Astrocyte (in vitro differentiated cells and primary cell): ENCODE measurements around the gene BMP8A. TPM values are rescaled to one million over a fixed set of nuclear protein-coding genes. Genes with fewer than 3 reads are reported as not detected.

Source experiments
- DNase-seq: peaks from one replicate; pipeline ENCODE4 v3.0.0-alpha.2; 2010; ENCODE audit warnings: low read depth
- FAIRE-seq: peaks from 2 replicates; lab custom pipeline; 2011; peaks lifted over from hg19 to GRCh38; lab: Jason Lieb, UNC
- H2AFZ ChIP-seq: 2 replicates; pipeline ENCODE4 v1.6.0; 2012; ENCODE audit warnings: low read depth, low read length, inconsistent platforms
- H3K27ac ChIP-seq: 2 replicates; pipeline ENCODE4 v1.5.1; 2011; ENCODE audit warnings: low read depth, low read length, inconsistent platforms
- H3K27me3 ChIP-seq: 2 replicates; pipeline ENCODE4 v1.6.0; 2011; ENCODE audit warnings: low read length, inconsistent platforms; ENCODE audit not compliant: insufficient read depth
- H3K36me3 ChIP-seq: 2 replicates; pipeline ENCODE4 v1.5.1; 2011; ENCODE audit warnings: low read length, inconsistent platforms; ENCODE audit not compliant: insufficient read depth
- H3K4me1 ChIP-seq: 2 replicates; pipeline ENCODE4 v1.5.1; 2011; ENCODE audit warnings: low read length, inconsistent platforms; ENCODE audit not compliant: insufficient read depth
- H3K4me2 ChIP-seq: 2 replicates; pipeline ENCODE4 v1.6.0; 2012; ENCODE audit warnings: low read length, inconsistent platforms
- H3K4me3 ChIP-seq: 2 replicates; pipeline ENCODE4 v1.5.1; 2011; ENCODE audit warnings: low read depth, mild to moderate bottlenecking, low read length, inconsistent platforms; ENCODE audit not compliant: insufficient read depth
- H3K79me2 ChIP-seq: 2 replicates; pipeline ENCODE4 v1.6.0; 2012; ENCODE audit warnings: mild to moderate bottlenecking, low read length, inconsistent platforms; ENCODE audit not compliant: insufficient read depth
- H3K9ac ChIP-seq: 2 replicates; pipeline ENCODE4 v1.6.0; 2012; ENCODE audit warnings: mild to moderate bottlenecking, low read length, inconsistent platforms
- H3K9me3 ChIP-seq: 2 replicates; pipeline ENCODE4 v1.5.1; 2012; ENCODE audit warnings: low read depth, mild to moderate bottlenecking, low read length, inconsistent platforms; ENCODE audit not compliant: insufficient read depth
- H4K20me1 ChIP-seq: 2 replicates; pipeline ENCODE4 v1.6.0; 2012; ENCODE audit warnings: low read length, inconsistent platforms; ENCODE audit not compliant: insufficient read depth
- H3K27ac Mint-ChIP-seq: one replicate; pipeline ENCODE4 v1.8.0; 2021; ENCODE audit warnings: mild to moderate bottlenecking, mixed read lengths; ENCODE audit not compliant: unreplicated experiment
- H3K27me3 Mint-ChIP-seq: one replicate; pipeline ENCODE4 v1.8.0; 2021; ENCODE audit warnings: low read depth, mixed read lengths; ENCODE audit not compliant: unreplicated experiment
- H3K36me3 Mint-ChIP-seq: one replicate; pipeline ENCODE4 v1.8.0; 2021; ENCODE audit warnings: low read depth, mixed read lengths; ENCODE audit not compliant: unreplicated experiment
- H3K4me1 Mint-ChIP-seq: one replicate; pipeline ENCODE4 v1.8.0; 2021; ENCODE audit warnings: low read depth, mixed read lengths; ENCODE audit not compliant: unreplicated experiment
- H3K4me3 Mint-ChIP-seq: one replicate; pipeline ENCODE4 v1.8.0; 2021; ENCODE audit warnings: mild to moderate bottlenecking, moderate library complexity, mixed read lengths; ENCODE audit not compliant: unreplicated experiment
- H3K9me3 Mint-ChIP-seq: one replicate; pipeline ENCODE4 v1.8.0; 2021; ENCODE audit warnings: mild to moderate bottlenecking, mixed read lengths; ENCODE audit not compliant: unreplicated experiment
- EZH2 ChIP-seq: IDR thresholded peaks from 2 replicates; pipeline ENCODE4 v1.6.1; 2012; ENCODE audit warnings: mild to moderate bottlenecking, low read length, inconsistent platforms; ENCODE audit not compliant: insufficient read depth
- total RNA-seq: library from RNA; stranded (reverse); gene quantifications from 2 replicates; pipeline ENCODE4 v1.2.1, GENCODE V29; 2021
- TF ChIP-seq, protein P1 (sequence below): IDR thresholded peaks from 2 replicates; pipeline ENCODE4 v1.5.1; 2011; ENCODE audit warnings: low read depth, mild to moderate bottlenecking, inconsistent platforms, low read length, moderate library complexity; ENCODE audit not compliant: insufficient read depth

The BMP8A gene
- total RNA-seq, 1 donor from 2014 or later: 0.84 TPM

GRCh38 chr1:39485046-39485803, 6.2 kb upstream of the BMP8A start:
- DNase-seq (no peak), FAIRE-seq (no peak)
- Histone ChIP-seq H3K4me1 (no peaks in the 10 kb centered on the region), H3K4me3 (no peak overlapping the region), H3K36me3 (peaks cover 65% of the 10 kb centered on the region), H3K27ac (no peak overlapping the region), H3K27me3 (no peaks in the 10 kb centered on the region), H2AFZ (no peak overlapping the region), H4K20me1 (peaks cover 61% of the 10 kb centered on the region), H3K9me3 (no peaks in the 10 kb centered on the region), H3K9ac (no peak overlapping the region), H3K4me2 (no peak overlapping the region), H3K79me2 (no peaks in the 10 kb centered on the region)
- Mint-ChIP-seq H3K4me3 (no peak overlapping the region), H3K4me1 (peaks cover under 1% of the 10 kb centered on the region), H3K27ac (no peak overlapping the region), H3K9me3 (no peaks in the 10 kb centered on the region), H3K27me3 (peaks cover 2% of the 10 kb centered on the region), H3K36me3 (peaks cover 32% of the 10 kb centered on the region)
- TF ChIP-seq EZH2: no peak
- TF ChIP-seq, protein P1, sequence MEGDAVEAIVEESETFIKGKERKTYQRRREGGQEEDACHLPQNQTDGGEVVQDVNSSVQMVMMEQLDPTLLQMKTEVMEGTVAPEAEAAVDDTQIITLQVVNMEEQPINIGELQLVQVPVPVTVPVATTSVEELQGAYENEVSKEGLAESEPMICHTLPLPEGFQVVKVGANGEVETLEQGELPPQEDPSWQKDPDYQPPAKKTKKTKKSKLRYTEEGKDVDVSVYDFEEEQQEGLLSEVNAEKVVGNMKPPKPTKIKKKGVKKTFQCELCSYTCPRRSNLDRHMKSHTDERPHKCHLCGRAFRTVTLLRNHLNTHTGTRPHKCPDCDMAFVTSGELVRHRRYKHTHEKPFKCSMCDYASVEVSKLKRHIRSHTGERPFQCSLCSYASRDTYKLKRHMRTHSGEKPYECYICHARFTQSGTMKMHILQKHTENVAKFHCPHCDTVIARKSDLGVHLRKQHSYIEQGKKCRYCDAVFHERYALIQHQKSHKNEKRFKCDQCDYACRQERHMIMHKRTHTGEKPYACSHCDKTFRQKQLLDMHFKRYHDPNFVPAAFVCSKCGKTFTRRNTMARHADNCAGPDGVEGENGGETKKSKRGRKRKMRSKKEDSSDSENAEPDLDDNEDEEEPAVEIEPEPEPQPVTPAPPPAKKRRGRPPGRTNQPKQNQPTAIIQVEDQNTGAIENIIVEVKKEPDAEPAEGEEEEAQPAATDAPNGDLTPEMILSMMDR: no peak

DNA sequence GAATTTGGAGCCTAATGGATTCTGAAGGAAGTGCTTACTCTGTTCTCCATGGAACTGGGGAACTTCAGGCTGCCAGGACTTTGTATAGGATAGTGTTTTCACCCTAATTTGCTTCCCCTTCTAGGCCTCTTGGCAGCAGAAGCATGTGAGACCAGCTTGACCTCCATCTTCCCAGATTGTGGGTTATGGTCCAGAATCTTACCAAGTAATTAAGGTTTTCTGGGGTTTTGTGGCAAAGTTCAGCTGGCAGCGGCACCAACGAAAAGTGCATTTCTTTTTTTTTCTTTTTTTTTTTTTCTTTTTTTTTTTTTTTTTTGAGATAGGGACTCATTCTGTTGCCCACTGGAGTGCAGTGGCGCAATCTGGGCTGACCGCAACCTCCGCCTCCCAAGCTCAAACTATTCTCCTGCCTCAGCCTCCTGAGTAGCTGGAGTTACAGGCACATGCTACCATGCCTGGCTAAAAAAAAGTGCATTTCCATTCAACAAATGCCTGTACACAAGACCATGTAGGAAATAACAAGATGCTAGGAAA, 3.4 kb upstream of the BMP8A start:
- FAIRE-seq (no peak), DNase-seq (no peak)
- Histone ChIP-seq H4K20me1 (peaks cover 50% of the 10 kb centered on the region), H3K79me2 (no peaks in the 10 kb centered on the region), H2AFZ (no peak overlapping the region), H3K4me1 (no peaks in the 10 kb centered on the region), H3K4me2 (no peak overlapping the region), H3K36me3 (peaks cover 40% of the 10 kb centered on the region), H3K9ac (no peak overlapping the region), H3K9me3 (no peaks in the 10 kb centered on the region), H3K27me3 (peaks cover 7% of the 10 kb centered on the region), H3K27ac (no peak overlapping the region), H3K4me3 (no peak overlapping the region)
- TF ChIP-seq, protein P1: no peak
- no peak for TF ChIP-seq EZH2
- peak overlapping the region; percentile 12 for H3K27ac Mint-ChIP-seq
- no peaks in the 10 kb centered on the region for H3K9me3 Mint-ChIP-seq
- H3K4me3 Mint-ChIP-seq: no peak overlapping the region
- H3K27me3 Mint-ChIP-seq: peaks cover 9% of the 10 kb centered on the region
- peaks cover 23% of the 10 kb centered on the region for H3K36me3 Mint-ChIP-seq
- H3K4me1 Mint-ChIP-seq: peaks cover 3% of the 10 kb centered on the region
